HG03039 (cell line): ENCODE measurements around the gene RSF1.

ENCODE experiments used
- ATAC-seq: cut with Tn5 transposase; IDR thresholded peaks from one replicate; pipeline ENCODE4 v1.9.1; 2021; ENCODE audit warnings: mild to moderate bottlenecking, moderate library complexity; ENCODE audit not compliant: unreplicated experiment

Gene RSF1

GRCh38 chr11:77753230-77753629 is 67.3 kb downstream of the RSF1 start:
- ATAC-seq, result no peak

DNA sequence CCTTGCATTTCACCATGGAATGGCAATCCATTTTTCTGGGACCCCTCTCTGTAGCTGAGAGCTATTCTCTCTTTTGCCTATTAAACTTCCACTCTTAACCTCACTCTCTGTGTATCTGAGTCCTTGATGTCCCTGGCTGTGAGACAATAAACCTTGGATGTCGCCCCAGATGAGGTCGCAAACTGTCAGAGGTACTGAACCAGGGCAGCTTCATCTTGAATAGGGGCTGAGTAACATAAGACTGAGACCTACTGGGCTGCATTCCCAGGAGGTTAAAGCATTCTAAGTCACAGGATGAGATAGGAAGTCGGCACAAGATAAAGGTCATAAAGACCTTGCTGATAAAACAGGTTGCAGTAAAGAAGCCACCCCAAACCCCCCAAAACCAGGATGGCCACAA is 68.0 kb downstream of the RSF1 start:
- ATAC-seq, result no peak

DNA sequence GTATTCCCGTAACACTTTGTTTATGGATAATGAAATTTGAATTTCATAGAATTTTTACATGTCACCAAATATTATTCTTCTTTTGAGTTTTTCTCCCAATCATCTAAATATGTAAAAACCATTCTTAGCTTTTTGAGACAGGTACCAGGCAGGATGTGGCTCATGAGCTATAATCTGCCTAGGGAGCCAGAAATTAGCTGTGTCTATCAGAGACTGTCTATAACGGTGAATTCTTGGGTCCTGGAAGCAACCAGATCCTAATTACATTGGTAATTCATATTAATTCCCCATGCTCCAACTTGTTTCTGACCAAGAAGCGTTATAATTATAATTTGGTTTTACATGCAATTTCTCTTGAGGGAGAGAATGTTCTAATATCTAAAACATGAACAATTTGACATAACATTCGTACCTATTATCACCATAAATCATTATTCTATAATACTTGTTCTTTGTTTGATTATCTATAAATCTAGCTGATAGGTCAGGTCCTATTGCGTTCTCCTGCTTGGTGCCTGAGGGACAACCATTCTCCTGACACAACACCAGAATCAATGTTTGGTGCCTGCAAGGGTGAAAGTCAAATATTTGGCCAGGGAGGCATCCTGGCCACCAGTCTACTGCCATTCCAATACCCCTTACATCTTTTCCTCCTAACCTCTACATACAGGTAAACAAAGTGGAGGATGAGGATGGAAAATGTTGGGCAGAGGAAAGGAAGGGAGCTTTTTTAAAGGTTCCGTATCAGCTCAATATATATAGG is 69.9 kb downstream of the RSF1 start:
- ATAC-seq, result no peak

- no peak for ATAC-seq
These were observed 71.3 kb downstream of the RSF1 start for GRCh38 chr11:77749232-77749631.

GRCh38 chr11:77748266-77748665 is 72.3 kb downstream of the RSF1 start:
- ATAC-seq, result no peak

GRCh38 chr11:77747381-77747969 is 73.0 kb downstream of the RSF1 start:
- ATAC-seq, result no peak

GRCh38 chr11:77736473-77736872 is 84.0 kb downstream of the RSF1 start:
- ATAC-seq, result no peak

GRCh38 chr11:77734890-77735289 is 85.6 kb downstream of the RSF1 start:
- ATAC-seq, result no peak

DNA sequence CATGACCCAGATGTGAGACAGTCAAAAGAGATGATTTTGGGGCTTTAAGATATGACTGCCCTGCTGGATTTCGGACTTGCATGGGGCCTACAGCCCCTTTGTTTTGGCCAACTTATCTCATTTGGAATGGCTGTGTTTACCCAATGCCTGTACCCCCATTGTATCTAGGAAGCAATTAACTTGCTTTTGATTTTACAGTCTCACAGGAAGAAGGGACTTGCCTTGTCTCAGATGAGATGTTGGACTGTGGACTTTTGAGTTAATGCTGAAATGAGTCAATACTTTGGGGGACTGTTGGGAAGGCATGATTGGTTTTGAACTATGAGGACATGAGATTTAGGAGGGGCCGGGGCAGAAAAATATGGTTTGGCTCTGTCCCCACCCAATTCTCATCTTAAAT is 88.4 kb downstream of the RSF1 start:
- no peak for ATAC-seq

DNA sequence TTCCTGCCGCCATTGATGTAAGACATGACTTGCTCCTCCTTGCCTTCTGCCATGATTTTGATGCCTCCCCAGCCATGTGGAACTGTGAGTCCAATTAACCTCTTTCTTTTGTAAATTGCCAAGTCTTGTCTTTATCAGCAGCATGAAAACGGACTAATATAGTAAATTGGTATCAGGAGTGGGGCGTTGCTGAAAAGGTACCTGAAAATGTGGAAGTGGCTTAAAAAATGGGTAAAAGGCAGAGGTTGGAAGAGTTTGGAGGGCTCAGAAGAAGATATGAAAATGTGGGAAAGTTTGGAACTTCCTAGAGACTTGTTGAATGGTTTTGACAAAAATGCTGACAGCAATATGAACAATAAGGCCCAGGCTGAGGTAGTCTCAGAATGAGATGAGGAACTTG is 89.7 kb downstream of the RSF1 start:
- ATAC-seq, result no peak

DNA sequence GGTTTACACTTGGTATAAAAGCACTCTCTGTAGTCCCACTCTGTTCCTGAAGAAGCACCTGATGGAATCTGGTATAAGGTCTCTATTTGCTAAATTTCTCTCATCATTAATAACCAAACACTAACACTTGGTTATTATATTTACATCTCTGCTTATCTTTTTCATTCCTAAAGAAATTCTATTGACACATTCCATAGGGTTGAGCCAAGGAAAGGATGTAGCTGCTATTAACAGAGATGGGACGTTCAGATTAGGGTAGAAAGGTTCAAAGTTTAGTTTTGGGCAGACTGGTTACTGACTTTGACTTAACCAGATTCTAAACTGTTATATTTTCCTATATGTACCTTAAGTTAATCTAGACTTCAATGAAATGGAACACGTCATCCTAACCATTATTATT is 91.5 kb downstream of the RSF1 start:
- ATAC-seq, result no peak

GRCh38 chr11:77728203-77728786 is 92.2 kb downstream of the RSF1 start:
- no peak for ATAC-seq

GRCh38 chr11:77726524-77726923 is 94.0 kb downstream of the RSF1 start:
- no peak for ATAC-seq

GRCh38 chr11:77725433-77725832 is 95.1 kb downstream of the RSF1 start:
- ATAC-seq, result no peak

DNA sequence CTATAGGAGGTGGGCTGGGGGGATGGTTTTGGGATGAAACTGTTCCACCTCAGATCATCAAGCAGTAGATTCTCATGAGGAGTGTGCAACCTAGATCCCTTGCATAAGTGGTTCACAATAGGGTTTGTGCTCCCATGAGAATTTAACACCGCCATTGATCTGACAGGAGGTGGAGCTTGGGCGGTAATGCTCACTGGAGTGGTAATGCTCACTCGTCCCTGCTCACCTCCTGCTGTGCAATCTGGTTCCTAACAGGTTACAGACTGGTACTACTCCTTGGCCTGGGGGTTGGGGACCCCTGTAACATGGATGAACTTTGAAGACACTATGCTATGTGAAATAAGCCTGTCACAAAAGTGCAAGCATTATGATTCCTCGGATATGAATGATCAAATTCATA is 95.9 kb downstream of the RSF1 start:
- ATAC-seq, result no peak

DNA sequence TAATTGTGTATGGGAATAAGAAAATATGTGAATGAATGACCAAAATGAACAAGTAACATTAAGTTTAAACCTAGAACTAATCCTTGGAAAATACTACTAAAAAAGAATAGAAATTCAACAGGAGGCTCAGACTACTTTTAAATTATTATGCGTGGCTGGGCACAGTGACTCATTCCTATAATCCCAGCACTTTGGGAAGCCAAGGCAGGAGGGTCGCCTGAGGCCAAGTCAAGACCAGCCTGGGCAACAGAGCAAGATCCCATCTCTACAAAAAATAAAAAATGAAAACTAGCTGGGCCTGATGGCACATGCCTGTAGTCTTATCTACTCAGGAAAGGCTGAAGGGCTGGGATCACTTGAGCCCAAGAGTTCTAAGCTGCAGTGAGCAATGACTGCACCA is 97.5 kb downstream of the RSF1 start:
- no peak for ATAC-seq

- no peak for ATAC-seq
These were observed 110.2 kb downstream of the RSF1 start for GRCh38 chr11:77710358-77710757.

- ATAC-seq, result no peak
These were observed 114.5 kb downstream of the RSF1 start for GRCh38 chr11:77705876-77706579.

- ATAC-seq, result no peak
These were observed 115.2 kb downstream of the RSF1 start for GRCh38 chr11:77705195-77705875.

GRCh38 chr11:77704029-77704428 is 116.5 kb downstream of the RSF1 start:
- no peak for ATAC-seq

DNA sequence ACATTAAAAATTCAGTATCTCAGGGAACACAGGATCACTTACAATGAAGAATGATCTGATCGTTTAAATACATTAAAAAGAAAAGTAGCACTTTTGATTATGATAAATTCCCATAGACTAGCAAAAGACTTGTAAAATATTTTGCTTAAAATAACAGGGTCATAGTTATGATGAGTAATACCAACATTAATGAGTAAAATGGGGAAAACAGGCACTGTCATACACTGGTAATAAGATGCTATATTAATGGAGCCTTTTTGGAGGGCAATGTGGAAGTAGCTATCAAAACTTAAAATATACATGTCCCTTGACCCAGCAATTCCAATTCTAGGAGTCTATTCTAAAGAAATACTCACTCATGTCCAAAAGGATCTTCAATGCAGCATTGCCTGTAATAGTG is 121.1 kb downstream of the RSF1 start:
- ATAC-seq, result no peak
